T-helper 2 cell treated with Interferon-gamma antibody and Interleukin-4, amounts not matched to agents 100 ng/mL and 5 ng/mL, for 36 hours (primary cell): ENCODE data around the gene GLRA2. TPM values are rescaled to one million over a fixed set of nuclear protein-coding genes. Genes with fewer than 3 reads are reported as not detected.

Experiments
- intact Hi-C: fragments of 100-400 bp; cut with micrococcal nuclease; formaldehyde crosslinking; loops from one replicate; pipeline ENCODE4 v1.15.1; 2023
- total RNA-seq: library from RNA; stranded (reverse); gene quantifications from 2 replicates; pipeline ENCODE4 v1.2.3, GENCODE V29; 2022

Gene GLRA2
- total RNA-seq, 1 donor from 2014 or later = not detected

DNA sequence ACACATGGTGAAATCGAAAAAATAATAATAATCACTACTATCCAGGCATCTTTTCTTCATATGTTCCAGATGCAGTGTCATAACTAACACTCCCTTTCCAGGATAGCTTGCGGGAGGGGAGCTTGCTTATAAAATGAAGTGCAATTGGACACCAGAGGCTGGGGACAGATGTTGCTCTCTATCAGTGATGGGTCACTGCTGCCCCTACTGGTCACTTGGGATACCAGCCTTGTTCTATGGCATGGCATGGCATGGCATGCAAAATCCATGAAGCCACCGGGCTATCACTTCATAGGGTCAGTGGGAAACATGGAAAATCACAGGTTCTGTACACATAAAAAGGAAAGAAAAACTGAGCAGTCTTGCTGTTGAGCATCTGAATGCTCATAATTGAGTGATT is 168.1 kb downstream of the GLRA2 start:
- intact Hi-C loops = no loop called here

DNA sequence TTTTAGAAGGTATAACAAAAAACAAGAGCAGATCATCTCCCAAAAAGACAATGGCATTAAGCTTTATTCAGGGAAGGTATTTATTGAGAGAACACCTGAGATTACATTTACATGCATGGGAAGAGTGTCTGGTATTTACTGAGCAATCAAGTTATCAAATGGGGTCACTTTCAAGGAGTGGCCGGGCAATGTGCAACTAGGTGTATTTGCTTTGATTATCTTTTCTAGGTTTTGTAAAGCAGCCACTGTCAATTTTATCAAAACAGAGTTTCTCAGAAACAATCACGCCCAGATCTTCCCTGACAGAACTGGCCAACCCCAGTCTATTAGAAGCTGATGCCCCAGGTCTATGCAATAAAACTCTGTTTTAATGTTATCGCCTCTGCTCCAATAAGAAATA is 169.5 kb downstream of the GLRA2 start:
- intact Hi-C loops = no loop called here

DNA sequence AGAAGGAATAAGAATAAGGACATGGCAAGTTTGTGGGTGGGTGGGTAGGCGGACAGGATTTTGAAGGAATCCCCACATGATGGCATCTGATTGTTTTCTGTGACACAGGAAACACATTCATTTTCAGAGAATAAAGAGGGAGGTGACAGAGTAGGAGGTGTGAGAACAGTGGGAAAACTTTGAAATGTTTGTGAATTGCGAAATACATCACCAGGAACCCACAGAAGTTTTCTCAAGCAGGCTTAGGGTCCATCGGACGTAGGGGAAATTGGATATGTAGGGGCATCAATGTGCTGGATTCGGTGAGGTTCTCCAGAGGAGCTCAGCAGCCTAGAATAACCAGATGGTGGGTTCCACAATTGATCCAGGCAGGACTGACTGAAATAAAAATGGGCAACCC is 171.6 kb downstream of the GLRA2 start:
- intact Hi-C loops = no loop called here

DNA sequence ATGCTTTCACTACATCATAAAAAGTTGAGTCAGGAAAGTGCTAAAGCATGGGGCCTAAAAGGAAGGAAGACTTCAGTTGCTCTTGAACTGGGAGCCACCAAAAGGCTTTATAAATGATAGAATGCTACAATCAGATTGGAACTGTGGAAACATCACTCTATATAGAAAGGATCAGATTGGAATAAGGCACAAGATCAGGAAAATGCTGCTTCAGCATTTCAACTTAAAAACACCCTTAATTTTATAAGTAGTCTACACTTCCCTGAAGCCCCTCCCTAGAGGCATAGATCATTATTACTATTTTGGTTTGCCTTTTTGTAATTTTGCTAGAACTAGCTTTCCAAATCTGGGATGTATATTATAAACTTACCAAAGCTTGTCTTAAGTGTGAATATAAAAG is 172.8 kb downstream of the GLRA2 start:
- intact Hi-C loops = no loop called here

DNA sequence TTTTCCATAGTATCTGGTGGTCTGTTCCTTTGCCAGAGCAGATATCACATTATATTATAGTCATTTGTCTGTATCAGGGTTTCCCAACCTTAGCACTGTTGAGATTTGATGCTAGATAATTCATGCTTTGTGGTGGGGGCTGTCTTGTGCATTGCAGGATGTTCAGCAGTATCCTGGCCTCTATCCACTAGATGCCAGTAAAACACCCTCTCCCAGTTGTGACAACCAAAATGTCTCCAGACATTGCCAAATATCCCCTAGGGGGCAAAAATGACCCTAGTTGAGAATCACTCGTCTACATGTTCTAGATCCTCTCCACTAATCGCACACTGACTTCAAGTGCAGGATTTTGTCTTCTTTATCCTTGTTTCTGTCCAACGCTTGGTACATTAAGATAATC is 182.8 kb downstream of the GLRA2 start:
- intact Hi-C loops = no loop called here

DNA sequence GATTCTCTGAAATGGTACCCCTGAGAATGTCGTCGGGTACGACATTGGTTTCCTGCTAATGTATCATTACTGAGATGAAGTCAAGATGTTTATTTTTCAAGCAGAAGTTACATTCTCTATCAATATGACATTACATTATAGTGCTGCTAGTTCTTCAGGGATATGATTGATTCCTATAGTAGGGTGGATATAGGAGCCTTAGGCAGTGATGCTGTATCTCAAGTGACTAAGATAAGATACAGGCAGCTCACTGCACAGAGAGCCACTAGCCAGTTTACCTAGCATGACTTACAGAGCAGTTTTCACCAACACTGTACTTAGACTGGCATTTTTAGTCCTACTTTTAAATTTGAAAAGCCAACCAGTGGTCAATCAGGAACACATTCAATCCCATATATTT is 188.6 kb downstream of the GLRA2 start:
- intact Hi-C loops = no loop called here

DNA sequence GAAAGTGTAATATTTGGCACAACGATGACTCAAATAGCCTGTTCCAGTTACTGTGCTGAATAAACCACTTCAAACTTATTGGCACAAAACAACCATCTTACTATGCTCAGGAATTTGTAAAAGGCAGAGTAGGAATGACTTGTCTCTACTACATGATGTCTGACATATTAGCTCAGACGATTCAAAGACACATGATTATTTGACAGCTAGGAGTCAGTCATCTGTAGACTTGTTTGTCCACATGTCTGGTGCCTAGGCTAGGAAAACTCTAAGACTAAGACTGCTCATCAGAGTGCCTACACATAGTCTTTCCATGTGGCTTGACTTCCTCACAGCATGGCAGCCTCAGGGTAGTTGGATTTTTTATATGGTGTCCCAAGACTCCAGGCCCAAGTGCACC is 189.1 kb downstream of the GLRA2 start:
- intact Hi-C loops = no loop called here

DNA sequence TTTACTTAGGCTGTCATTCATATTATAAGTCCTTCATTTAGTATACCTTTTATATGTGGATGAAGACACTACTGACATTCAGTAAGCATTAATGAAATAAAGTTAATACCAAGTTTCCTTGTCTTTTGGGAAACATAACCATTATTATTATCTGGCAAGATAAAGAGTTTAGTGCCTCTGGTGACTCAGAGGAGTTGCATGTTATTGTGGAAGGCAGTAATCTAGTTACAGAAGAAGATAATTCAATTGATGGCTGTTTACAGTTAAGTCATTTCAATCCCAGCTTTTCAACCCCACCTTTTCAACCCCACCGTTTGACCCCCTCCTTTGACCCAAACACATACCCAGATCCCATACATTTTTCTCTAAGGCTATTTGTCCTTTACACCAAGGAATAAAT is 199.7 kb downstream of the GLRA2 start:
- intact Hi-C loops = no loop called here

DNA sequence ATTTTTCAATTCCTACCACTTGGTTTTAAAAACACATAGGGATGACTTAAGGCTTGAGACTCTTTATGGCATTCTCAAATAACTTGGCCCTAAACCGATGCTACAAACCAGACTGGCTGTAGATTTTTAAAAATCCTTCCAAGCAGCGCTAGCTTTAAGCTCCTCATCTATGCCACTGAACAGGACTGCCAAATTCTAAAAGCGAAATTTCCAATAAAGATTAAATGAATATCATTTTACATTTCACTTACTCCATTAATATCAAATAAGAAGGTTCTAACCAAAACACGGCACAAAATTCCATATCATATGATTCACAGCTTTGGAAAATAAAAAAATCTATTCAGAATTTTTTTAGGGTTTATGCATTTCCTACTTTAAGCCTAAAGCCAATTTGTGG is 209.3 kb downstream of the GLRA2 start:
- intact Hi-C loops = no loop called here

DNA sequence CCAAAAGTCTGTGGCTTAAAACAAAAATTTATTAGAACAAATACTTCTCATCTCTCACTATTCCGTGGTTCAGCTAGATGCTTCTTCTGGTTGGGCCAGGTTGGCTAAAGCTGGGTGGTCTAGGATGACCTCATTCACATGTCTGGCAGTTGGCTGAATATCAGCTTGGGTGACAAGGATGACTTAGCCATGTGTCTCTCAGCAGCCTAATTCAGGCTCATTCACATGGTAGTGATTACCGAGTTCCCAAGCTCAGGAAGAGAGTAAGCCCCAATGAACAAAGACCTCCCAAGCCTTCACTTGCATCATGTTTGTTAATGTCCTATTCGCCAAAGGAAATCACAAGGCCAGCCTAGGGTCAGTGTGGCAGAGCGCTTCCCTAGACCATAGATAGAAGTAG is 224.1 kb downstream of the GLRA2 start:
- intact Hi-C loops = no loop called here

DNA sequence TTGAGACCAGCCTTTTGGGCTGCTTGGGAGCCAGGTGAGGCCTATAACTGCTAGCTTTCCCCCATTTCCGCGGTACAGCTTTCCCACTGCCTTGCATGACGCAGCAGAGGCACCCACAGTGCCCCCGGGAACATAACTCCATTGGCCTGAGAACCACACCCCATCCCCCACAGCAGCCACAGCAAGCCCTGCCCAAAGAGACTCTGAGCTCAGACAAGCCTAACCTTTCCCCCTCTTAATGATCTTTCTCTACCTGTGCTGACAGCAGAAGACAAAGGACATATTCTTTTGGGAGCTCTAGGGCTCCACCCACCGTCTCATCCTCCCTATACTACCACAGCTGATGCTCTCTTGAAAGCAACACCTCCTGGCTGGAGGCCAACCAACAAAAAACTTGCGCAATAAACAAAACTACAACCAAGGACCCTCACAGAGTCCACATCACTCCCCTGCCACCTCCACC is 228.7 kb downstream of the GLRA2 start:
- intact Hi-C loops = no loop called here

DNA sequence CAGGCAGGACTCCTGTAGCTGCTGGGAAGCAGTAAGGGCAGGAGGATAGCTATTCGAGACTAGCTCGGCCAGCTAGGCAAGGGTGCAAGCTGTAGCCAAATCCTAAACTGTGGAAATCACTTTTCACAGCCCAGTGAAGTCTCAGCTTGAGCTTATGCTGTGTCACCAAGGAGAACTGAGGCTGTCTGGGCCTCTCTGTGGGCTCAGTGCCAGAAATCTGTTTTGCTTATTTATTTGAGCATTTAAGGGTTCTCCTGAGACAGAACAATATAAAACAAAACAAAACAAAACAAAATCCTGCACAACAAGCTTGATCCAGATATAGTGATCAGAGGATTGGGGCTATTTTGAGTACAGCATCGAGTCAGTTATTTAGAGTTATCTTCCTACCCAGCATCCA is 246.1 kb downstream of the GLRA2 start:
- intact Hi-C loops = no loop called here

DNA sequence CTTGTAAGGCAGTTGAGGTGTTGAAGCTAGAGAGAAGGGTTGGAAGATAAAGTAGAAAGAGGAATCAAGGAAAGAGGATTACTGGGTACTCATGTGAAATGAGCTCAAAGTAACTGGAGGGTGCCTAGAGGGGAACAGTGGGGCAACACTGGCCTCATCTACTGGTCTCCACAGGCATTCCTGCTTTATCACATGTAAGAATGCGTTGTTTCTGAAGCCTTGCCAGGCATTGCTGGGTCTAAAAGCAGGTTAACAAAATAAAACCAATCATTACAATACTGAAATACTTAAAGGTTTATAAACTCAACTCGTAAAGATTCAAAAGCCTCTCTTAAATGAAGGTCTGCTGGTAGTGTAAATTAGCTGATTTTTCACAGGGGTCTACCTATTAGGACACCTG is 247.6 kb downstream of the GLRA2 start:
- intact Hi-C loops = no loop called here

DNA sequence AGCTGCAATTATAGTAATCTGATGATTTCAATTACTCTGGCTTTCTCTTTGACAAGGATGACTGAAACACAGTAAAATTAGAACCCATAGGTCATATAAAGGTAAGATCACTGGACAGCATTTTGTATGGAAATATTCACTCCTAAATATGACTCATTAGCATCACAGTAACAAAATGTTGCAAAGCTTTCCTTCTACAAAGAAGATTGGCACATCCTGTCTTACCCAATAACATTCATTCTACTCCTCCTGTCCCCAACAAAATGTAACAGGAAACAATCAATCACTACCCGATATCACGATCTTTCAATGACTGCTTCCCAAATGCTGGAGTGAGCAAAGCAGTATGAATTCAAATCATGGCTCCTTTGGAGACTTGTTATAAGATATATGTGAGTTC is 248.2 kb downstream of the GLRA2 start:
- intact Hi-C loops = no loop called here

DNA sequence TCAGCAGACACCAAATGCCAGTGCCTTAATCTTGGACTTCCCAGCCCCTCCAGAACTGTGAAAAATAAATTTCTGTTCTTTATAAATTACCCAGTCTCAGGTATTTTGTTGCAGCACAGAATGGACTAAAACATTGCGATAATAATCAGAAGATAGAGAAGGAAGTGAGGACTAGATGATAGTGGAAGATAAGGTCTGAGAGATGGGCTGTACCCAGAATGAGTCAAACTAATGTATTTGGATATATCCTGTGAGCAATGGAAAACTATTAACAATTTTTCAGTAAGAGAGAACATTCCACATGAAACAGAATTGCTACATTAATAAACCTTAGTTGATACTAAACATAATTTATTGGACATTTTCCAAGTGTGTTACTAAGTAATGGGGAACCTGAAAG is 250.2 kb downstream of the GLRA2 start:
- intact Hi-C loops = no loop called here
